Measurements from ENCODE around the gene AMDHD2.

AMDHD2 gene

DNA sequence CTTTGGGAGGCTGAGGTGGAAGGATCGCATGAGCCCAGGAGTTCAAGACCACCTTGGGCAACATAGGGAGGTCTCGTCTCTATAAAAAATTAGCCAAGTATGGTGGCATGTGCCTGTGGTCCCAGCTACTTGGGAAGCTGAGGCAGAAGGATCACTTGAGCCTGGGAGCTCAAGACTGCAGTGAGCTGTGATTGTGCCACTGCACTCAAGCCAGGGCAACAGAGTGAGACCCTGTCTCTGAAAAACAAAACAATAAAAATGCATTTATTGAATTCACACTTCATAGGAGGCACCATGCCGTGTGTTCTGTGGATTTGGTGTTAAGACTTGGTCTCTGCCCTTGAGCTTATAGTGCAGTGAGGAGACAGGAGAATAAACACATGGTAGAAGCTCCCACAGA lies 42.8 kb upstream of the AMDHD2 start:
- no peak for TF ChIP-seq ZNF366 (tag by site-specific recombination; conservative IDR thresholded peaks at IDR 0.05)
- TF ChIP-seq ZNF121 (tag by site-specific recombination; IDR thresholded peaks at IDR 0.05) = peak; percentile 76
- no peak for TF ChIP-seq GLIS1 (tag by site-specific recombination; IDR thresholded peaks at IDR 0.05)
- Histone ChIP-seq H3K4me1 (ENCODE audit: control insufficient read depth, insufficient read depth, low read length) (peaks cover 4% of the 10 kb centered on the region), H3K9me3 (ENCODE audit: control insufficient read depth, insufficient read depth, low read depth, low read length) (no peaks in the 10 kb centered on the region), H3K4me3 (ENCODE audit: low read depth, low read length) (no peak overlapping the region), H3K36me3 (ENCODE audit: control insufficient read depth in 2 of 2, insufficient read depth in 1 of 2, low read length in 2 of 2) (peaks cover 0 to 4% of the 10 kb centered on the region in 2 experiments; a peak in 1 of 3 replicates), H3K27ac (ENCODE audit: extremely low read depth, low read depth, low read length) (no peak overlapping the region)
- ChIA-PET POLR2A (interaction anchor here (1.0 to 1.4 kb wide), 2 partner anchors 10 to 18 kb away, joined by 3 read pairs; no protein-coding TSS in a partner anchor), CTCF (interaction anchor here (2.2 kb wide), 1 partner anchor 24 kb away, joined by 11 read pairs; no protein-coding TSS in a partner anchor)

DNA sequence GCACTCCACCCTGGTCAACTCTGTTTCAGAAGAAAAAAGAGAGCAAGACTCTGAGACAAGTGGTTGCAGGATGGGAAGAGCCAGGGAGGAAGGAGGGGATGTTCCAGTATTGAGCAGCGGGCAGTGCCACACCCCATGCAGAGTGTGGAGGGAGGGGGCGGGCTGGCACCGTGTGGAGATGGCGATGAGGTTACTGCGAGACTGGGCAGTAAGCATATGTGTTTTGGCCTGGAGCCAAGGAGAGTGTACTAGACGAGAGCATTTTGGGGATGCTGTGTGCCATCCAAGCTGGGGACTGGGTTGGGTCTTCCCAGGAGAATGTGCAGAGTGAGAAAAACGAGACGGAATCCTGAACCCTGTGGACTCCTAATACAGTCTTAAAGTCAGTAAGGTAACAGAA lies 41.9 kb upstream of the AMDHD2 start:
- no peak overlapping the region for H3K4me3 ChIP-seq (ENCODE audit: low read depth, low read length)
- TF ChIP-seq ZSCAN23 (tag by site-specific recombination; IDR thresholded peaks at IDR 0.05) = no peak
- TF ChIP-seq ZNF341 (tag by site-specific recombination; IDR thresholded peaks at IDR 0.05; ENCODE audit: low read depth) = 0 out of 2 replicates have a peak, but pooled peaks have one; percentile 17
- no peak for TF ChIP-seq ZNF138 (tag by site-specific recombination; IDR thresholded peaks at IDR 0.05; ENCODE audit: borderline replicate concordance)
- no peak for TF ChIP-seq HOXD13 (CRISPR knock-in tag; IDR thresholded peaks at IDR 0.05; ENCODE audit: borderline replicate concordance)
- TF ChIP-seq, protein P1, sequence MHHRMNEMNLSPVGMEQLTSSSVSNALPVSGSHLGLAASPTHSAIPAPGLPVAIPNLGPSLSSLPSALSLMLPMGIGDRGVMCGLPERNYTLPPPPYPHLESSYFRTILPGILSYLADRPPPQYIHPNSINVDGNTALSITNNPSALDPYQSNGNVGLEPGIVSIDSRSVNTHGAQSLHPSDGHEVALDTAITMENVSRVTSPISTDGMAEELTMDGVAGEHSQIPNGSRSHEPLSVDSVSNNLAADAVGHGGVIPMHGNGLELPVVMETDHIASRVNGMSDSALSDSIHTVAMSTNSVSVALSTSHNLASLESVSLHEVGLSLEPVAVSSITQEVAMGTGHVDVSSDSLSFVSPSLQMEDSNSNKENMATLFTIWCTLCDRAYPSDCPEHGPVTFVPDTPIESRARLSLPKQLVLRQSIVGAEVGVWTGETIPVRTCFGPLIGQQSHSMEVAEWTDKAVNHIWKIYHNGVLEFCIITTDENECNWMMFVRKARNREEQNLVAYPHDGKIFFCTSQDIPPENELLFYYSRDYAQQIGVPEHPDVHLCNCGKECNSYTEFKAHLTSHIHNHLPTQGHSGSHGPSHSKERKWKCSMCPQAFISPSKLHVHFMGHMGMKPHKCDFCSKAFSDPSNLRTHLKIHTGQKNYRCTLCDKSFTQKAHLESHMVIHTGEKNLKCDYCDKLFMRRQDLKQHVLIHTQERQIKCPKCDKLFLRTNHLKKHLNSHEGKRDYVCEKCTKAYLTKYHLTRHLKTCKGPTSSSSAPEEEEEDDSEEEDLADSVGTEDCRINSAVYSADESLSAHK (tag by site-specific recombination; IDR thresholded peaks at IDR 0.05) = no peak
- TF ChIP-seq, protein P2, sequence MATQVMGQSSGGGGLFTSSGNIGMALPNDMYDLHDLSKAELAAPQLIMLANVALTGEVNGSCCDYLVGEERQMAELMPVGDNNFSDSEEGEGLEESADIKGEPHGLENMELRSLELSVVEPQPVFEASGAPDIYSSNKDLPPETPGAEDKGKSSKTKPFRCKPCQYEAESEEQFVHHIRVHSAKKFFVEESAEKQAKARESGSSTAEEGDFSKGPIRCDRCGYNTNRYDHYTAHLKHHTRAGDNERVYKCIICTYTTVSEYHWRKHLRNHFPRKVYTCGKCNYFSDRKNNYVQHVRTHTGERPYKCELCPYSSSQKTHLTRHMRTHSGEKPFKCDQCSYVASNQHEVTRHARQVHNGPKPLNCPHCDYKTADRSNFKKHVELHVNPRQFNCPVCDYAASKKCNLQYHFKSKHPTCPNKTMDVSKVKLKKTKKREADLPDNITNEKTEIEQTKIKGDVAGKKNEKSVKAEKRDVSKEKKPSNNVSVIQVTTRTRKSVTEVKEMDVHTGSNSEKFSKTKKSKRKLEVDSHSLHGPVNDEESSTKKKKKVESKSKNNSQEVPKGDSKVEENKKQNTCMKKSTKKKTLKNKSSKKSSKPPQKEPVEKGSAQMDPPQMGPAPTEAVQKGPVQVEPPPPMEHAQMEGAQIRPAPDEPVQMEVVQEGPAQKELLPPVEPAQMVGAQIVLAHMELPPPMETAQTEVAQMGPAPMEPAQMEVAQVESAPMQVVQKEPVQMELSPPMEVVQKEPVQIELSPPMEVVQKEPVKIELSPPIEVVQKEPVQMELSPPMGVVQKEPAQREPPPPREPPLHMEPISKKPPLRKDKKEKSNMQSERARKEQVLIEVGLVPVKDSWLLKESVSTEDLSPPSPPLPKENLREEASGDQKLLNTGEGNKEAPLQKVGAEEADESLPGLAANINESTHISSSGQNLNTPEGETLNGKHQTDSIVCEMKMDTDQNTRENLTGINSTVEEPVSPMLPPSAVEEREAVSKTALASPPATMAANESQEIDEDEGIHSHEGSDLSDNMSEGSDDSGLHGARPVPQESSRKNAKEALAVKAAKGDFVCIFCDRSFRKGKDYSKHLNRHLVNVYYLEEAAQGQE (tag by site-specific recombination; IDR thresholded peaks at IDR 0.05) = no peak
- no peak for TF ChIP-seq TRIM28 (IDR thresholded peaks at IDR 0.05; ENCODE audit: borderline replicate concordance, low read length)
- no peak for TF ChIP-seq ZNF473 (tag by site-specific recombination; IDR thresholded peaks at IDR 0.05)
- no peak for TF ChIP-seq ZNF776 (tag by site-specific recombination; IDR thresholded peaks at IDR 0.05; ENCODE audit: borderline replicate concordance)
- no peak for TF ChIP-seq ZNF768 (tag by site-specific recombination; IDR thresholded peaks at IDR 0.05)
- TF ChIP-seq ZNF140 (tag by site-specific recombination; IDR thresholded peaks at IDR 0.05) = no peak
- TF ChIP-seq, protein P3, sequence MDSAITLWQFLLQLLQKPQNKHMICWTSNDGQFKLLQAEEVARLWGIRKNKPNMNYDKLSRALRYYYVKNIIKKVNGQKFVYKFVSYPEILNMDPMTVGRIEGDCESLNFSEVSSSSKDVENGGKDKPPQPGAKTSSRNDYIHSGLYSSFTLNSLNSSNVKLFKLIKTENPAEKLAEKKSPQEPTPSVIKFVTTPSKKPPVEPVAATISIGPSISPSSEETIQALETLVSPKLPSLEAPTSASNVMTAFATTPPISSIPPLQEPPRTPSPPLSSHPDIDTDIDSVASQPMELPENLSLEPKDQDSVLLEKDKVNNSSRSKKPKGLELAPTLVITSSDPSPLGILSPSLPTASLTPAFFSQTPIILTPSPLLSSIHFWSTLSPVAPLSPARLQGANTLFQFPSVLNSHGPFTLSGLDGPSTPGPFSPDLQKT (IDR thresholded peaks at IDR 0.05; ENCODE audit: borderline replicate concordance, low read depth, low read length) = no peak
- TF ChIP-seq ZIC2 (tag by site-specific recombination; IDR thresholded peaks at IDR 0.05) = peak; percentile 63; the same call in 1 of the 2 replicates
- TF ChIP-seq ZNF155 (tag by site-specific recombination; IDR thresholded peaks at IDR 0.05) = no peak
- TF ChIP-seq ZNF600 (tag by site-specific recombination; IDR thresholded peaks at IDR 0.05) = peak; percentile 11; the same call in 1 of the 2 replicates
- TF ChIP-seq ZNF501 (tag by site-specific recombination; IDR thresholded peaks at IDR 0.05) = no peak
- H3K9me3 ChIP-seq (ENCODE audit: control insufficient read depth, insufficient read depth, low read depth, low read length) = no peaks in the 10 kb centered on the region
- POLR2A ChIA-PET = interaction anchor here (1.0 to 1.4 kb wide), 2 partner anchors 11 to 19 kb away, joined by 3 read pairs; no protein-coding TSS in a partner anchor
- H3K36me3 ChIP-seq (ENCODE audit: control insufficient read depth in 2 of 2, insufficient read depth in 1 of 2, low read length in 2 of 2) = peaks cover 0 to 4% of the 10 kb centered on the region in 2 experiments; a peak in 1 of 3 replicates
- H3K27ac ChIP-seq (ENCODE audit: extremely low read depth, low read depth, low read length) = no peak overlapping the region
- peaks cover 2% of the 10 kb centered on the region for H3K4me1 ChIP-seq (ENCODE audit: control insufficient read depth, insufficient read depth, low read length)
- CTCF ChIA-PET = interaction anchor here (2.2 kb wide), 1 partner anchor 23 kb away, joined by 11 read pairs; no protein-coding TSS in a partner anchor
